Skeletal muscle cell (primary cell): ENCODE measurements around the gene CNTNAP4.

Experiments used
- DNase-seq: peaks from one replicate; pipeline ENCODE4 v3.0.0-alpha.2; 2010; ENCODE audit warnings: low read depth
- H3K4me3 ChIP-seq: 2 replicates; pipeline ENCODE4 v1.5.1; 2011; ENCODE audit warnings: low read depth, mild to moderate bottlenecking, control low read depth, low read length, moderate library complexity

The CNTNAP4 gene

DNA sequence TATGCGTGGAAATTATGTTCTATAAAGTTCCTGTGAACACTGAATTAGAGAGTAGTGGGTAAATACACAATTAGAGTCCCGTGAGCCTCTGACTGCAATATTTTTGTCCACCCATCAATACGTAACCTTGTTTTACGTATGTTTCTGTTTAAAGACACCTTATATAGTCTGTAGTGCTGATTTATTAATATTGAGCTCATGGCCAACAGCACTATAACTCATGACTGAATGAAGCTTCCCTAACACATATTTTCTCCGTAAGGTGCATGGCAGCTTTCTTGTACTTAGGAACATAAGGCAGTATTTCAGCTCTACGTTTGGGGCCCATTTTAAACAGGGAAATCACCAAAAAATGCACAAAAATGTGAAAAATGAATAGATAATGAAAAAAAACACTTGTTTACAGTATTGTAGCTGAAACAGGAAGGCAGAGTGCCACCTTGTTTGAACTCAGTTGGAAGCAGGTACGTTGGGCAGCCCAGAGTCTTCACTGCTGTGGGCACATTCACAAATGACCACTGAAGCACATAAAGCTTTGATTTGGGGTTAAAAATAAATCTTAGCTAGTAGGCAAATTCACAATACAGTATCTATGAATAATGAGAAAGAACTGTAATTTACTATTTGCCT is 108.5 kb downstream of the CNTNAP4 start:
- H3K4me3 ChIP-seq: no peak overlapping the region
- no peak for DNase-seq

DNA sequence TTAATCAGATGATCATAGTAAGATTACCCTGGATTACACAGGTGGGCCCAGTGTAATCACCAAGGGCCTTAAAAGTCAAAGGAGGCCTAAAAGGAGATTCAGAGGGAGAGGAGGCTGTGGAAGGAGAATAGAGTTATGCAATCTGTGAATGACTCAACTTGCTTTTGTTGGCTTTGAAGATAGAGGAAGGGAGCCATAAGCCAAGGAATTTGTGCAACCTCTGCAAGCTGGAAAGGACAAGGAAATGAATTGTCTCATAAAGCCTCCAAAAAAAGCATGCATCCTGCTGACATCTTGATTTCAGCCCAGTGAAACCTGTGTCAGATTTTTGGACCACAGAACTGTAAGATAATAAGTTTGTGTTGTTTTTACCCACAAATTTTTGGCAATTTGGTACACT is 109.6 kb downstream of the CNTNAP4 start:
- H3K4me3 ChIP-seq: no peak overlapping the region
- no peak for DNase-seq

DNA sequence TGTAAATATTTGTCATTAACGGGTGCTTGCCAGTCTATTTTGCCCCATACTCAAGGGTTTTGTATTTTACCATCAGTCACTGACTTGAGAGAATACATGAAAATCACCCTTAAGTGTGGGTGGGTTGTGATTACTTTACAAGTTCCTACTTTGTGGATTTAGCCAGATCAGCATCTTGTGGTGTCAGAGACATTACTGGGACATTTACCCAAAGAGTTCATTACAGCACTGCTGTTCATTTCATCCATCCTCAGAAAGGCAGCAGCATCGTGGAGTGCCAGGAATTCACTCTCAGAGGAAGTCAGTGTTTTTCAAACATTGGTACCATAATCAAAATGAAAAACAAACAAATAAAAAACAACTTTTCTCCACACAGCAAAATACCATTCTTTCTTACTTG is 110.8 kb downstream of the CNTNAP4 start:
- H3K4me3 ChIP-seq: no peak overlapping the region
- no peak for DNase-seq

DNA sequence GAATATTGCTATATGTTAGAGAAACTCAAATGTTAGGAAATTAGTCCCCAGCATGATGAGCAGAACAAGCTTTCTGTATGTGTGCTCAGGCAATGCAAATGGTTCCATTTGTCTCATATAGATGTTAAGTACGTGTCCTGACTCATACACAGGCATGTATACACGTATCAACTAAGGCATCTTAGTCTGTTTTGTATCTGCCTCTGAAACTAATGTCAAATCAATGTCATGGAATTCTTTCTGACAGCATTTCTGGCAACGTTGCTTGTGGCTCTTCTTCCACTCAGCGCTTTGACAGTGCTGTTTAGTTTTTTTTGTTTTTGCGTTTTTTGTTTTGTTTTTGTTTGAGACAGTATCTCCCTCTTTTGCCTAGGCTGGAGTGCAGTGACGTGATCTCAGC is 111.9 kb downstream of the CNTNAP4 start:
- peak; percentile 18 for DNase-seq
- no peak overlapping the region for H3K4me3 ChIP-seq

DNA sequence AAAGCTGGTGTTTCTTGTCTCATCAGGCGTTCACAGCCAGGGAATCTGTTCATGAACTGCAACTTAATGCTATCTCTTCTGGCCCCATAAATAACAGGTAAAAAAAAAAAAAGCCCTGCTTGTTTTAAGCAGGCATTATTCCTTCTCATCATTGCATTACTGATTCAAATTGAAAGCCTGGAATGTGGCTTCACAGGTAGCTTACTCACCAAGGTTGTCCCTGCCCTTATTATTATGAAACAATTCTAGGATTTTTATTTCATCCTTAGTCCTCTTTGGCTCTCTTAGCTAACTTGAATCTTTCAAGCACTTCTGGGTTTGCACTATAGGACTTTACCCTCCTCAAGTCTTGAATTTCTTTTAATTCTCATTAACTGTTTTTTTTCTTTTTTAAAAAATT is 113.3 kb downstream of the CNTNAP4 start:
- no peak overlapping the region for H3K4me3 ChIP-seq
- DNase-seq: no peak

DNA sequence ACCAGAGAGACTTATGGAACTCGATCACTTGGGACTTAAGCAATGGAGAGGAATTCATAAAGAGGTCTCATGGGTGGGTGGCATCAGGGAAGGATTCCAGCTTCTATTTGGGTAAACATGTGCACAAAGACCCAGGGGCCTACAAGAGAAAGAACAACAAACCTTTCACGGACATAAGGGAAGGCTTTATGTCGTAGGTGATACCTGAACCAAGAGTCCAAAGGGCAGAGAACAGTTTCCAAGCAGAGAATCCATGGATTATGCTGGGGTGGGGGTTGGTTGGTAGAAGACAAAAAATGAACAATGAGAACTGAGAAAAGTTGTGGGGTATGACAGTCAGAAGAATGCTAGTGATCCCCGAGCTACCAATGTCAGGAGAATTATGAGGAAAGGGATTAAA is 119.8 kb downstream of the CNTNAP4 start:
- DNase-seq: no peak
- no peak overlapping the region for H3K4me3 ChIP-seq

DNA sequence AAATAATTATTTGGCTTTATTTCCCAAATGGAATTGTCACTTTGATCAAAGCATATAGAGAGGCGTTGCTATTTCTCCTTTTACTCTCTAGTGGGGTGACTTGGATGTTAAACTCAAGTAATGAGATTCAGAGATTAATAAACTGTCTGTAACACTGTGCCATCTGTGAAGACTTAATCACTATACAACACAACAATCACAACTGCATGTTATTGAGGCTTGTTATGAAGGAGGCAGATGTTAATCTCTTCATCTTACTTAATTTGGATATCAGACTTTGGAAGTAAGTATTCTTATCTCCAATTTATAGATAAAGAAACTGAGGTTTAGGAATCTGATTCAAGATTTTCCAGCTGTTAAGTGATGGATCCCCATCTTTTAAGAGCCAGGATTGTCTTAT is 132.5 kb downstream of the CNTNAP4 start:
- DNase-seq: no peak
- no peak overlapping the region for H3K4me3 ChIP-seq

DNA sequence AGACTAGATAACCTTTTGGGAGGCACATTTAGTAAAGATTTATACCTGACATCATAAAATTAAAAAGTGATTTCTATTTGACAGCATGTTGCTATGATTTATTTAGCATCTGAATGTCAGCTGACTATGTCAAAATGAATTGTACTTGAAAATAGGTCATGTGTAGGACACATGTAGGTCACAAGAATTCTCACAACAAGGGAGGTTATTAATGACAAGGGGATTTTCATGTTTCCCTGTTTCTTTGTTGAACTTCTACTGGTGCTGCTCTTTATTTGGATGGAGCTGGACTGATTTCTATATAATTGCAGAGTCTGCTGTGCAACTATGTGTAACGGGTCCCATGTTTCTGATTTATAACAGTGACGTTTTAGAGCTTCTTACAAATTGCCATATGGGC is 144.4 kb downstream of the CNTNAP4 start:
- no peak for DNase-seq
- H3K4me3 ChIP-seq: no peak overlapping the region

DNA sequence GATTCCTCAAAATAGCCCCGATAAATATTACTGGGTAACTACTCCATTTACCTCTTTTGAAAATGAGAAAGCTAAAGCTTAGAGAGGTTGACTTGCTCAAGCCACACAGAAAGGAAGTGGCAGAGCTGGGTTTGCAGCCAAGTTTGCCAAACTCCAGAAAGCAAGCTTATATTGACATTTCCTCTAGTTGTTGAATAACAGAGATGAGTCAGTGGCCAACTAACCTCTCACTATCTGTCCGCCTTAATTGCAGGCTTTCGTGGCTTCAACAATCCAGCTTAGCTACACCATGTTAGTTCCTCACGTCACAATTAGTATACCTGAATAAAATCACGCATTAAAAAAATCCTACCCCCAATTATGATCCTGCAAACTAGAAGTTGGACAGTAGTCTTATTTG is 151.7 kb downstream of the CNTNAP4 start:
- no peak overlapping the region for H3K4me3 ChIP-seq
- no peak for DNase-seq

DNA sequence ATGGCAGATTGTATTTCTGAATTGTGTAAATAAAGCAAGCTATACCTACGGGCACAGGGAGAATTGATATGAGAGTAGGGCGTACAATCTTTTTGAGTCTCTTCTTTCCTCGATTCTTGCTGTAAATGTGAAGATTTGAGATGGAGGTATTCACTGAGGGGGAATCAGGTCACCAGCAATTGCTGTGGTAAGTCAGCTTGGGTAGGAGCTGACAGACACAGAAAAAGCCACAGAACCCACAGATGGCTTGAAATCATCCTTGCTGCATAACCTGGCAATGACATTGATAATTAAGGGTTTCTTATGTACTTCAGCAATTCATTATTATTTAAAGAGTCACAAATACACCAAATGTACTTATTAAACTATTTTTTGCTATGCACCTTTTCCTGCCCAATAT is 164.2 kb downstream of the CNTNAP4 start:
- no peak for DNase-seq

DNA sequence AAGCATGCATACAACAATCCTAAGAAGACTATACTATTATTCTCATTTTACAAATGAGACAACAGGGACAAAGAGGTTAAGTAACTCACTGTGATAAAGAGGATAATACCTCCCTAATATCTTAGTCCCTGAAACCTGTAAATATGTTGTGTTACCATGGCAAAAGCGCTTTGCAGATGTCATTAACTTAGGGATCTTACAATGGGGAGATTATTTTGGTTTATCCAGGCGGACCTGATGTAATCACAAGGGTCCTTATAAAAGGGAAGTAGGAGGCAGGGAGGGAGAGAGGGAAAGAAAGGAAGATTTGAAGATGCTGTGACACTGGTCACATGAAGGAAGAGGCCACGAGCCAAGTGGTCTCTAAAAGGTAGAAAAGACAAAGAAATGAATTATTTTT is 164.7 kb downstream of the CNTNAP4 start:
- no peak for DNase-seq
- H3K4me3 ChIP-seq: no peak overlapping the region

More for the DNA sequence above, 164.2 kb downstream of the CNTNAP4 start:
- no peak overlapping the region for H3K4me3 ChIP-seq

DNA sequence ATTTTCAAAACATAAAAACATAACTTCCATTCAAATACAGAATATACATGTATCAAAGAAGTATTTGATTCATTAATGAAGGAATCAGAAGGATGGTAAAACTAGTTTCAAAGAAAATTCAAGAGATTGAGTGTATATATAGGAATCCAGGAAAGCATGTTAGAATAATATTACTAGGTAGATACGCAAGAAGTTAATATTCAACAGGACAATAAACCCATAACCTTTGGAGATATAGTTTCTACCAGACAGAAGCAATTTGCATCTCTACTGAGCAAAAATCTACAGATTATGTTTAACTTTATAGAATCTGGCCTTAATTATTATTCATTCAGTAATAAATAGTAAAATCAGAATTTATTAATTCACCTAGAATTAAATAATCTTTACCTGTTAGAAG is 166.8 kb downstream of the CNTNAP4 start:
- DNase-seq: no peak

DNA sequence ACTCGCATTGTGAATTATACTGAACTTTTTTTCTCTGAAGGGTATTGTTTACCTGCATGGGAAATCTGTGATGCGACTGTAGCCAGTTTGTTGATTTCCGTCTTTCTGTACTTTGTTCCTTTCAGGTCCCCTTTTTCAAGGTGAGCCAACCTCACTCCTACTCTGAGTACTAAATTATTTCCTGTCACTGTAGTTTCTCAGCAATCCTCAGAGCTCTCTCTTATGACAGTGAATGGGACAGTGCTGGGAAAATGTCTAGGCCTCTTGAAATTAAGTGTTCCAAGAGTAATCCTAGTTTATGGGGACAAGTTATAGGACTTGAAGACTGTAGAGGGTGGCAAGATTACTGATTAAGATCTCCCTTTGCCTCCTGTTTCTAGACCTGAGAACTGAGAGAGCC is 167.6 kb downstream of the CNTNAP4 start:
- no peak for DNase-seq
- no peak overlapping the region for H3K4me3 ChIP-seq

More for the DNA sequence above, 166.8 kb downstream of the CNTNAP4 start:
- H3K4me3 ChIP-seq: no peak overlapping the region

DNA sequence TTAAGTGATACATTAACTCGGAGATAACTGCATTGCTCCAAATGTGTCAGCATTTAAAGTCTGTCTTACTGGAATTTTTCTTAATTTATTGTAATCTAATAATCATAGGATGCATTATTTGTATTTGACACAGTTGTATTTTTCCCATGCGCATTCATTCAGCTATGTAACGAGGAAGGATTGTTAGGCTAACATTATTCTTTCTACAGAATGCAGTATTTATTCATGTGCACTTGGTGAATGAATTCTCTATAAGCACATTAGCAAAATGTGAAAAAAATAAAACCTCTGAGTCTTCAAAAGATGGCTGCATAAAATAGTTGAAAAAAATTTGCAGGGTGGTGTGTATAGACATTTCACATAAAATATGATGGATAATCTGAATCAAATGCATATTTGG is 168.6 kb downstream of the CNTNAP4 start:
- no peak overlapping the region for H3K4me3 ChIP-seq
- DNase-seq: no peak

DNA sequence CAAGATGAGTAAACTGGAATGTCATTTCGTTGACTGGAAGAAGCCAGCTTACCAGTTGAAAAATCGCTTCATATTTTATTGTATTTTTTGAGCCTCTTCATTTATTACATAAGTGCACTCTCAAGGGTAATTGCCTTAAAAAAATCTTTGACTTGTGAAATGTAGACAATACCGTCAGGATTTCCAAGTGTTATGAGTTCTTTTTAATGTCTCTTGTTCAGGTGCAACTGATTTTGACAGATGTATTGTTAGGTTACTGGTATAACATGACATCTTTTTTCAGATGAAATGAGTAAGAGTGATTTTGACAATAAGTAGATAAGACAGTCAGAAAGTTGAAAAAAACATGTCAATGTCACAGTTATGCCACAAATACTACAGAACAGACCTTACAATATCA is 169.1 kb downstream of the CNTNAP4 start:
- no peak overlapping the region for H3K4me3 ChIP-seq
- no peak for DNase-seq

DNA sequence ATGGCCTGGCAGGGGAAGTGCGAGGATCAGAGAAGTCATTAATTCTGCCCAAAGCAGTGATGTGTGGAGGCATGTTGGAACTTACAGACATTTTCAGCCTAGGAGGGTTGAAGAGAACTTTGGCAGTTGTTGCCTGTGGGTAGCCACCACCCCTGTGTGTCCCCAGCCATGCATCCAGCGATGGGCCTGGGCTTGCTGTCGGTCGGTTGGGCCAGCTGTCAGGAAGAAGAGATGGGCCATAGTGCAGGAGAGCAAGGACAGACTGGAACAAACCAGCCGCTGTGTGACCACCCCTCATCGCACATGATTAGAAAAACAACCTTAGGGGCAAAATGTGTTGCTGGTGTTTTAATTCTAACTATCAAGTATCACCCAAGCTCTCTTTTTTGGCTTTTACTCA is 173.7 kb downstream of the CNTNAP4 start:
- no peak overlapping the region for H3K4me3 ChIP-seq
- DNase-seq: no peak

DNA sequence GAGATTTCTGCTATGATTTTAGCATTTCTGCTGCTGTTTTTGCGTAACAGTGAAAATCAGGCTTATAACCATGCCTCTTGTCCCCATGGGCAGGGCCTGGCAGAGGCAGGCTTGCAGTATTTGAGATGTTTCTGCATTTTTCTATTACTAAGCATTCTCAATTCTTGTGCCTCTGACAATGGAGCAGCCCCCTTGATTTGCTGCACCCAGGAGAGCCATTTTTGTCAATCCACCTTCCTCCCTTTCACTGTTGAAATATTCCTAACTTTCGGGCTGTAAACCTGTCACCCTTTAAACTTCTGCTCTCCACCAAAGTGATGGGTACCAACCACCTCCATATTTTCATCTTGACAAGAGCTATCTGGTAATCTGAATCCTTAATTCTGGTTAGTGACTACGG is 178.1 kb downstream of the CNTNAP4 start:
- H3K4me3 ChIP-seq: no peak overlapping the region
- no peak for DNase-seq

DNA sequence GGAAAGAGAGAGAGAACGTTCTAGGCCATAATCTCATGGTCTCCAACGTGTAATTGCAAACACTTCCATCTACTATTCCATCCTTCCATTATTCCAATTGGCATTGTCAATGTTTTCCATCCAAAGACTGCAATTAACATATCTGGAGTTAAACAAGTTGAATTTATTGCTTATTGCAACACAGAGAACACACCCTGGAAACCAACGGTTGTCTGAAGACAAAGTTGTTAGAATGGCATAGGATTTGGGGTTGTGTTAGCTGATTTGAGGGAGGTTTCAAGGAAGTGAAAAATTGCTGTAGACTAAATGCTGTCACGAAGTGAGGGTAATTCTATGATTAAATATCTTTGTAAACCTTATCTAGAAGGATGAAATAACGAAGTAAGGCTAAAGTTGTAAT is 178.8 kb downstream of the CNTNAP4 start:
- no peak for DNase-seq
- H3K4me3 ChIP-seq: no peak overlapping the region

DNA sequence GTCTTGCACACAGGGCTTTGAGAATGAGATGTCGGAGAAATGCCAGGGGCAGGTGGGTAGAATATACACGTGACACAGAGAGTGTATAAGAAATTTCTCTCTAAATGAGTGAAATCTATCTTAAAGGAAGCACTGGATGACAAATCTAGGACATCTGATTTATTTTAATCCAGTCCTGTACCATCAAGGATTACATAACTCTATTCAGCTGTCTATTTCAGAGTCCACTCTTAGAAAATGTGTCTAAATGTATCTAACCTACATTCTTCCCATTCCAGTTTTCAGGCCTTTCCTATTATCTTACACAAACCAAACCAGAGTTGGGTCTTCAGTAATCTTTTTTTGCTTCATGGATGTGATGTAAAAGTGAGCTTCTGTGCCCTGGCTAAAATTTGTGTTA is 181.9 kb downstream of the CNTNAP4 start:
- DNase-seq: no peak
- no peak overlapping the region for H3K4me3 ChIP-seq

DNA sequence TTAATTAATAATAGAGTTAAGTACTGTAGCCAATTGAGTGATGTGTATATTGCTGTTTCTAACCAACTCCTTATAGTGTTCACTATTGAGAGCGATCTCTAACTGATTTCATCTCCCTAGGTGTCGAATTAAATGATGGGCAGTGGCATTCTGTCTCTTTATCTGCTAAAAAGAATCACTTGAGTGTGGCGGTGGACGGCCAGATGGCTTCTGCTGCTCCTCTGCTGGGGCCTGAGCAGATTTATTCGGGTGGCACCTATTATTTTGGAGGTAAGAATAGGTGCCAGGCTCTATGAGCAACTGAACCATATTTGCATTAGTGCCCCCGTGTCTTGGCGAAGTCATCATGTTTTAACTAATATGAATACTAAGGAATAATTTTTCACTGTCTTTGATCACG is 184.6 kb downstream of the CNTNAP4 start:
- no peak overlapping the region for H3K4me3 ChIP-seq
- no peak for DNase-seq

DNA sequence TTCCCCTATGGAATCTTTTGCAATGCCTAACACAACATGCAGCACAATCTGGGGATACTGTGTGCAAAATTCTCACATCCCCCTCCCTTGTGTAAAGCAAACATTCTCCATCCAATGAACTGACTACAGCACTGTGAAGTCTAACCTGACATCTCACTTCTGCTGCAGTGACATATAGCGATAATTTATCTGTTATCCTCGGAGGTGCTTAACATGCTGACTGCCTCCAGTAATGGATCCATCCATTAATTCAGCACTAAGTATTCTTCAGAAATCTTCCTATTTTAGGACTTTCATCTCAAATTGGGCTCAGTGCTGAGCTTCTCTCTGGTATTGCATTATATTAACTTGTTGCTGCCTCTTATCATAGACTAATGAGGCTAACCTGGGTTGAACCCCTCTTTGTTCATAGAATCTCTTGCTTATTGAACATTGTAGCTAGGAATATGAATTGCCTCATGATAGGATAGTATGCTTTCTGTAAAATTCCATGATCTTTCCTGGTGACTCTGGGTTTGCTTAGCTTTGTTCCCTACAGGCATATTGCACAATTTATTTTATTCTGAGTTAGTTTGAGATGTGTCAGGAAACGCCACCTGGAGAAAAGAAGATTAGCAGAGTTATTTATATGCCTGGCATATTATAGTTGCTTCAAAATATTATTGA is 187.9 kb downstream of the CNTNAP4 start:
- no peak for DNase-seq
- no peak overlapping the region for H3K4me3 ChIP-seq

DNA sequence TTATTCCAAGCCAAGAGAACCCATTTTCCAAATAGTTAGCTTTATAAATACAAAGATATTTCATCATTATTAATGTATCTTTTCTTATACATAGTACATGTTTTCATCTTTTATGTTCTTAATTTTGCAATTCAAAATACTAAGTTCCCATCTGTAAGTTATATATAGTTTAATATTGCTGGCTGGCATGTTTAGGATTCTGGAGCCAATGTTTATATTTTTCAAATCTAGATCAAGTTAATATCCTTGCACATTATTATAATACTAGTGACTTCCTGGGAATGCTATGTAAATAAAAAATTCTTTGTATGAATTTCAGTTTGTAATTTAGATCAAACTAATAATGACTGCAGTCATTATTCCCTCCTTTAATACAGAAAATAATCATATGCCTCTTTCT is 189.7 kb downstream of the CNTNAP4 start:
- H3K4me3 ChIP-seq: no peak overlapping the region
- no peak for DNase-seq
